ENCODE data around the gene SLC25A48.
"Not testable (repeated sequence)": the region's sequence is repeated elsewhere in the genome, so short reads cannot be mapped to it uniquely, and the experiment has no call there.

GRCh38 chr5:135859186-135859585, 24.7 kb downstream of the SLC25A48 start:
- not testable (repeated sequence) for TF ChIP-seq CTCF (conservative IDR thresholded peaks at IDR 0.05); EZH2 (IDR thresholded peaks at IDR 0.05; ENCODE audit: low read depth)
